NCI-H1048 (cell line): ENCODE measurements around the gene DAAM2.

Source experiments
- DNase-seq: peaks from one replicate; lab custom pipeline; 2025; lab: John Stamatoyannopoulos, UW

DAAM2 gene

GRCh38 chr6:39848171-39848570 is 56.0 kb downstream of the DAAM2 start:
- DNase-seq, result no peak

- DNase-seq, result no peak
These were observed 57.1 kb downstream of the DAAM2 start for GRCh38 chr6:39849228-39849627.

GRCh38 chr6:39849764-39850163 is 57.6 kb downstream of the DAAM2 start:
- no peak for DNase-seq

GRCh38 chr6:39850736-39851297 is 58.6 kb downstream of the DAAM2 start:
- no peak for DNase-seq

- DNase-seq, result no peak
These were observed 59.2 kb downstream of the DAAM2 start for GRCh38 chr6:39851331-39851730.

- no peak for DNase-seq
These were observed 60.1 kb downstream of the DAAM2 start for GRCh38 chr6:39852324-39852723.

DNA sequence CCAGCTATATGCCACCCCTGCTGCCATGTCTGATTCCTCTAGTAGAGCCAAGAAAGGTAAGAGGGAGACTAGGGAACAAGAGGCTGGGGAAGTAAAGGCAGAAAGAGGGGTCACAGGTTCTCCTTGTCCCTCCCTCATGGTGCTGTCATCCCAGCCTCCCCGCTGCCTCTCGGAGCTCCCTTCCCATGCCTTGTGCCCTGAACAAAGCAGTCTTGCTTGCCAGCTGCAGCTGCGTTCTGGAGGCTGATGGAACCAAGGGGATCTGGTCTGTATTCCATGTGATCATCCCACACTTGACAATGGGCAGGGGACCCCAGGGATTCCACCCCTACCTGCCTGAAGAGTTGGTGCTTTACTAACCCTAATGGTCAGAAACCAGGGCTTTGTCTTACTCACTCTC is 61.4 kb downstream of the DAAM2 start:
- no peak for DNase-seq

DNA sequence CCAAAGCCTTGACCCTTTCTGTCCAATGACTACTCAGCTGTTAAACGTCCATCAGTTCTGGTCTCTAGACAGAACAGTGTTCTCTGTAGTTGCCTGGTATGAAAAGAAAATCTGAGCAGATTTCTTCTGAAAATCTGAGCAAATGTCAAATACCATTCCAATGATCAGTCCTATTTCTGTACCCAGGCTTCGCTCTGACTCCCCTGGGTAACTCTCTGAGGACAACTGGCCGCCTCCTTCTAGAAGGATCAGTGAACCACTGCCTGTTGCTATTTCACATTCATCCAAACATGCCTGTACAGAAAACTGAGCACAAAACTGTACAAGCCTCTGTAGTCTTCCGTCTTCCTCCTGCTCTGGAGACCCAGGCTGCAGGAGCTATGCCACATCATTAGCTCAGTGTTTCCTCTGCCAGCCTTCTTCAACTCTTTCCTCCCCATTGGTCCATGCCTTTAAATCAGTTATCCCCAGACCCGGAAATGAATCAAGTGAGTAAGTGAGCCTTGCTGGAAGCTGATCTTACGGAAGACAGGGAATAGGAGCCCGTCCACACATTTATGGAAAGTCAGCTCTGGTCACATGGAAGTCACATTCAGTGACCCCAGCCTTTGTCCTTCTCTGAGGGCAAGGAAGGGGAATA is 63.3 kb downstream of the DAAM2 start:
- DNase-seq, result no peak

- no peak for DNase-seq
These were observed 66.8 kb downstream of the DAAM2 start for GRCh38 chr6:39859025-39859424.

DNA sequence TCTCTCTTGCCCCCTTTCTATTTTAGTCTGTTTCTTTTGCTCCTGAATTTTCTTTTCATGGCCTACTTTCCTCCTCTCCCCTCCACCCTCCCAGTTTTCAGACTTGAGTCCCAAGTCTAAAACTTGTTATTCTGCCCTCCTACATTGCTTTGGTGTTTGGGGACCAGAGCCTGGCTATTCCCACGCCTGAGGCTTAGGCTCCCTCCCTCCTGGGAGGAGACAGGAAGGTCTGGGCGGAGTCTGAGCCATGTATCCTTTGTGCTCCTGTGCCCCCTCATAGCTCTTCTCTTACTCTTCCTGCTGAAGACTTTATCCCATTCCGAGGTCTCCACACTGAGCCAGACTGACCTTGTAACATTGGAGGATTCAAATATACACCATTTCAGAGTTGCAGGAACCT is 69.5 kb downstream of the DAAM2 start:
- no peak for DNase-seq

DNA sequence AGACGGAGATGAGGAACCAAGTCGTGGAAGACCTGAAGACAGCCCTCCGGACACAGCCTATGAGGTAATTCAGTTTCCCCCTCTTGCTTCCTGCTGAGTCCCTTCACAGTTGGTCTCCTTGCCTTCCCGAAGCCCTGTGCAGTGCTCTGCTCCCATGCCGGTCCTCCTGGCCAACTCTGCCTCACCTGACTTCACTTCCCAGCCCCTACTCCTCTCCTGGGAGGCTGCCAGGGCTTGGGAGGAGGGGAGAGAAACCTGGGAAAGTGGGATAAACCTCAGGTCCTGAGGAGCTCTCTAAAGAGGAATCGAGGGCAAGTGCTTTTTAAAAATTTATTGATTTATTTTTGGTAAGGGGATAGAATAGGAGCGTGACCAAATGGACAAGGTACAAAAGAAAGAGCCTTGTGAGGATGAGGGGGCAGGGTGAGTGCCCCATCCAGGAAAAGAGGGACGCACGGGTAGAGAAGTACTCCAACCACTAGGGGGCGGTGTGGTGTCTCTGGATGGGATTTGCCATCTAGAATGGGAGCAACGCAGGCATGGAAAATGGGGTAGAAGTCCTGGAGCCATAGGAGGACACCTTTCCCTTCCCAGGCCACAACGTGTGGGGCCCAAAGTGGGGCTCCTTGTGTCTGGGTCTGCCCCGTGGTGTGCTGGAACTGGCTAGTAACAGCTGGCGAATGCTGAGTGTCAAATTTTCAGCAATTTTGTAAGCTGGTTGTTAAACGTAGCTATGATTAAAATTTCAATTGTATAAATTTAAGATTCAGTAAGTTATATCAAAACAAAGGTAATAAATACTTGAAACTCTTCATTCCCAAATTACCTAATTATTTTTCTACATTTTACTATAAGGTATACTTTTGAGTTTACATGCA is 73.1 kb downstream of the DAAM2 start:
- peak; percentile 71 for DNase-seq

GRCh38 chr6:39867592-39867991 is 75.4 kb downstream of the DAAM2 start:
- DNase-seq, result no peak

DNA sequence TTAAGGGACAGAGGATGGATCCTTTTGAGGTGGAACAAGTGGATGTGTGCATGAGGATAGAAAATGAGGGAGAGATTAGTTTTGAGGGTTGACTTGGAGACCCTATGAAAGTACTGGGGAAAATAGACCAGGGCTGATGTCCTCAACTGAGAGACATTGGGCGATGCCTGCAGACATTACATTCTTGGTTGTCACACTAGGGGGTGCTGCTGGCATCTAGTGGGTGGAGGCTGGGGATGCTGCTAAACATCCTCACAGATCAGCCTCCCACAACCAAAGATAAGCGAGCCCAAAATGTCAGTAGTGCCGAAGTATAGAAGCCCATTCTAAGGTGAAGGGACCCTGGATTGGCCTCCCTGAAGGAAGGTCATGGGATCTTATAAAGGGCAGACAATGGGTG is 78.8 kb downstream of the DAAM2 start:
- no peak for DNase-seq

DNA sequence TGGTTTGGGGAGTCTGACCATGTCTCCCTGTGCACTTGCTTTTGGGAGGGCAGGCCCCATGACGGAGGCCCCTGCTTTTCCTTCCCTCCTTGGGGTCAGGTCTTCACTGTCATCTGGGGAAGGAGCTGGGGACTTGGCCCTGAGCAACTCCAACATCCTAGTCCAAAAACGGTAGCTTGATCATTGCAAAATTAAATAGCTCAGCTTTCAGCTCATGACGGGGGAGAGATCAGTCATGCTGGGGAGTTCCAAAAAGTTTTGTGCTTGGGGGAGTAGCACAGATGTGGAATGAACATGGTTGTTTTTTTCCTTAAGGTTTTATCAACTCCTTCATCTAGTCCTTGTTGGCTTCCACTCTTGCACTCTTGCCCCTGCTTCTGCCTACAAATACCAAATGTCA is 81.3 kb downstream of the DAAM2 start:
- no peak for DNase-seq

- DNase-seq, result no peak
These were observed 83.9 kb downstream of the DAAM2 start for GRCh38 chr6:39876111-39876510.

- no peak for DNase-seq
These were observed 84.7 kb downstream of the DAAM2 start for GRCh38 chr6:39876826-39877225.

DNA sequence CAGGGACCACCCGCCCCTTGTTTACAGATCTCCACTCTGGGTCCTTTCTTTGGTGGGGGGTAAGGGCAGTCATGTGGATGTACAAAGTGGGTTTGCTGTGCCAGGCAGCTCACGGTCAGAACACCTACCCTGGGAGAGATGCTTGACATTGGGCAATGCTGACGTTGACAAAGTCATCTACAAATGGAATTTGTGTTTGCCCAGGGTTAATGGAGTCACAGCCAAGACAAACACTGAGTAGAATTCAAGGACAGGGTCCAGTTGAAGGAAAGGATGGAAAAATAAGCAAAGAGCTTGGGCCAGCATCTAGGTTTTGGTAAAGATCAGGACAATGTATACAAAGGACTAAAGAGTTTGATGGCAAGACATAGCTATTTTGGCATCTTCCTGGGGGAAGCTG is 87.4 kb downstream of the DAAM2 start:
- no peak for DNase-seq

DNA sequence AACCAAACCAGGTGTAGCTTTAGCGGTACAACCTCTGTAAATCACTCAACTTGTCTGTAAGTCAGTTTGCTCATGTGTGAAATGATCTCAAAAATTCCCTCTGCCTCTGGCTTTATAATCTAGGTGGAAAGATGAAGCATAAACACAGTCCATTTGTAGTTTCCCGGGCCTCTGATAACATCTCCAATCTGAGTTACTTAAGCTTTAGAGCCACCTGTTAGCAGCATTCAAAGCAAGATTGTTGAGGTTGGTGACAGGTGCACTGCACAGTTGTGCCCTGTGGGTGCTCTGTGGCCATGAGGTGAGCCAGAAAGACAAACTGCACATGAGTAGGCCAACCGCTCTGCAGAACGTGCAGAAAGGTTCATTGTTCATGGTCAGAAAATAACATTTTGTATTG is 88.4 kb downstream of the DAAM2 start:
- no peak for DNase-seq

- no peak for DNase-seq
These were observed 89.8 kb downstream of the DAAM2 start for GRCh38 chr6:39881851-39882530.

DNA sequence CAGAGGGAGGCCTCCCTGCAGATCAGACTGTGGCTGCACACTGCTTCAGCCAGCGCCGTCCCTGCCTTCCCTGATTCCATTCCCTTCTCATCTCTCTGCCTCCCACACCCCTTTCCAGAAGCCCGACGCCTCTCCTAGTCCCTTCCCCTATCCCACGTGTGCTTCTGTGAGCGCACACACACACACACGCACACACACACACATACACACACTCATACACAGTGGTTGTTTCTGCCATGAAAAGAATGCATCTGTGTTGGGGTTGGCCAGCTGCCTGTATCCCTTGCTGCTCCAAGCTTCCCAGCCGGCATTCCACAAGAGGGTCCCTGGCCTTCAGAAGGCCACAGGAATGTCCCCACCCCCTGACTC is 90.3 kb downstream of the DAAM2 start:
- DNase-seq, result no peak

DNA sequence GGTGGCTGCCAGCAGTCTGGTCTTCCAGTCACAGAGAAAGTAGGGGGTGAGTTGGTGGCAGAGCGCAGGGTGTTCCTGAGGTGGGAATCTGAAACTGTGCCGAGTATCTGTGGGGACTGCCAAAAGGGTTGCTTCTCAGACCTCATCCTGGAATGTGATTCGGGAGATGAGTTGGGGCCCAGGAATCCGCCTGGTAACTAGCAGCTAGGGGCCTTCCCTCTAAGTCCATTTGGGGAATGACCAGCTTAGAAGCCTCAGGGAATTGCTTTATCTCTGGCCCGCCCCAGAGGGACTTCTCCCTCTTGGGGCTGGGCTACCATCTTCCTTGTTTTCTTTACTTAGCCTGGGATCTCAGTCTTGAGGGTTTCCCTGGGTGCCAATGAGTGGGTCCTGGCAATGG is 92.5 kb downstream of the DAAM2 start:
- DNase-seq, result no peak

GRCh38 chr6:39885691-39886090 is 93.5 kb downstream of the DAAM2 start:
- no peak for DNase-seq

DNA sequence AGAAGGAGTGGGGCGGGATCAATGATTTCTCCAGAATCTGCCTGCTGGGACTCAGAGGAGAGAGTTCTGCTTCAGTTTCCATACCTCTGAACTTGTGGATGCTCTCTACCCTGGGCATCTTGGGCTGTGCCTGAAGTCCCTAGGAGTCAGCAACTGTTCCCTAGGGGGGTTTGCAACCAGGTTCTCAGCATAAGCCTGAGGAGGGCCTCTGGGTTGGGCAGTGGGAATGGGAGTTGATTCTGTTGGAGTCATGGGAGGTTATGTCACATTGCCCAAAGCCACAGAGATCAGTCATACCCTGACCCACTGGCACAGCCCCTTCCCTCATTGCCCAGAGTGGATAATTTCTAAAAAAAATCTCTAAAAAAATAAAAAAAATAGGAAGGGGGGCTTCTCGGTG is 94.7 kb downstream of the DAAM2 start:
- no peak for DNase-seq
